Subcutaneous adipose tissue (tissue), 4 donors: ENCODE data around the gene PRAF2. TPM values are rescaled to one million over a fixed set of nuclear protein-coding genes. Genes with fewer than 3 reads are reported as not detected.

Experiments used
- CTCF ChIP-seq: fragments of 450-650 bp; IDR thresholded peaks from one replicate; pipeline ENCODE4 v1.5.1; 2016; ENCODE audit warnings: low read depth, mild to moderate bottlenecking, control low read depth, antibody characterized with exemption, moderate library complexity
- small RNA-seq: library from RNA; depleted of rRNA; stranded (forward); fragments of <200 nt; gene quantifications from one replicate; pipeline ENCODE3, GENCODE V24; 2016
- total RNA-seq, 4 donors: library from RNA; depleted of rRNA; stranded (reverse); fragments of >200 nt; gene quantifications; one replicate each; pipeline ENCODE4 v1.1.0, GENCODE V29; 2016

Gene PRAF2
- total RNA-seq, 4 donors from 2014 or later, result 5.1 to 10.6 (median 9.0) TPM

- no peak for TF ChIP-seq CTCF
Observed at GRCh38 chrX:49029876-49030275, 43.9 kb downstream of the PRAF2 start.

Small RNAs within 50 kb of the gene (small RNA-seq; reads per million reads assigned to genes)
- not detected for gene RNU4-52P

Other genes starting within 250 kb of the PRAF2 start
- gene ERAS, start 247.5 kb downstream of the PRAF2 start, total RNA-seq, result not detected
- under 1 TPM in 1 of 4 donors, not detected in 3; 0.44 TPM for gene PCSK1N, start 238.4 kb downstream of the PRAF2 start, total RNA-seq
- 10 to 100 TPM; 14.3 to 27.3 (median 22.9) TPM for gene TIMM17B, start 176.2 kb downstream of the PRAF2 start, total RNA-seq
- 10 to 100 TPM; 41.9 to 53.9 (median 44.3) TPM for gene PQBP1, start 176.1 kb downstream of the PRAF2 start, total RNA-seq
- gene SLC35A2, start 162.4 kb downstream of the PRAF2 start, total RNA-seq, result 10 to 100 TPM in 2 of 4 donors, 1 to 10 TPM in 2; 6.6 to 13.9 (median 10.0) TPM
- 10 to 100 TPM in 1 of 4 donors, 1 to 10 TPM in 3; 3.4 to 11.7 (median 5.5) TPM for gene PIM2, start 155.0 kb downstream of the PRAF2 start, total RNA-seq
- gene OTUD5, start 116.4 kb downstream of the PRAF2 start, total RNA-seq, result 10 to 100 TPM; 24.0 to 47.5 (median 29.9) TPM
- gene KCND1, start 102.2 kb downstream of the PRAF2 start, total RNA-seq, result 1 to 10 TPM in 2 of 4 donors, under 1 TPM in 2; 0.49 to 1.7 (median 1.1) TPM
- 10 to 100 TPM; 20.7 to 46.3 (median 33.4) TPM for gene GRIPAP1, start 71.7 kb downstream of the PRAF2 start, total RNA-seq
- 100 to 1,000 TPM in 1 of 4 donors, 10 to 100 TPM in 3; 50.9 to 148 (median 72.8) TPM for gene TFE3, start 30.6 kb downstream of the PRAF2 start, total RNA-seq
- gene CCDC120, start 15.0 kb downstream of the PRAF2 start, total RNA-seq, result 1 to 10 TPM in 2 of 4 donors, under 1 TPM in 2; 0.44 to 3.1 (median 1.2) TPM
- gene WDR45, start 5.9 kb upstream of the PRAF2 start, total RNA-seq, result 100 to 1,000 TPM in 2 of 4 donors, 10 to 100 TPM in 2; 84.5 to 138 (median 115) TPM
- 10 to 100 TPM; 11.9 to 32.0 (median 19.8) TPM for gene GPKOW, start 49.7 kb upstream of the PRAF2 start, total RNA-seq
- gene MAGIX, start 88.8 kb upstream of the PRAF2 start, total RNA-seq, result 1 to 10 TPM in 1 of 4 donors, under 1 TPM in 3; 0.17 to 3.0 (median 0.35) TPM
- gene PLP2, start 97.9 kb upstream of the PRAF2 start, total RNA-seq, result 10 to 100 TPM; 19.0 to 62.0 (median 37.2) TPM
- 10 to 100 TPM; 10.7 to 19.4 (median 13.8) TPM for gene PRICKLE3, start 112.4 kb upstream of the PRAF2 start, total RNA-seq
- 1 to 10 TPM in 1 of 4 donors, under 1 TPM in 3; 0.16 to 2.4 (median 0.91) TPM for gene SYP, start 126.2 kb upstream of the PRAF2 start, total RNA-seq
- under 1 TPM; under 0.01 to 0.66 (median 0.25) TPM for gene CACNA1F, start 159.3 kb upstream of the PRAF2 start, total RNA-seq
- gene CCDC22, start 161.5 kb upstream of the PRAF2 start, total RNA-seq, result 10 to 100 TPM in 3 of 4 donors, 1 to 10 TPM in 1; 6.5 to 14.1 (median 13.3) TPM
- gene FOXP3, start 190.7 kb upstream of the PRAF2 start, total RNA-seq, result under 1 TPM in 1 of 4 donors, not detected in 3; 0.22 TPM
- 1 to 10 TPM; 1.8 to 7.5 (median 4.5) TPM for gene PPP1R3F, start 195.8 kb upstream of the PRAF2 start, total RNA-seq
- gene GAGE10, start 229.6 kb upstream of the PRAF2 start, total RNA-seq, result not detected
- not detected for gene GAGE12J, start 248.0 kb upstream of the PRAF2 start, total RNA-seq